ENCODE data around the gene EFEMP1. TPM values are rescaled to one million over a fixed set of nuclear protein-coding genes. Genes with fewer than 3 reads are reported as not detected.

EFEMP1 gene
- total and polyA plus RNA-seq, 9 of the 15 experiments (the other 6 are each of a cell fraction or from before 2014, with no cell fraction given) = 0.05 to 6.2 (median 0.22) TPM

- Histone ChIP-seq H3K27ac (ENCODE audit: extremely low read depth, low read depth, low read length) (no peak overlapping the region), H3K4me1 (replicated peaks in 1 of 2; ENCODE audit: control insufficient read depth in 2 of 2, insufficient read depth in 2 of 2, low read length in 2 of 2) (peaks cover 0 to 6% of the 10 kb centered on the region in 2 experiments; a peak in 1 of 5 replicates)
- ATAC-seq = no peak
Observed at GRCh38 chr2:55840460-55840859, 83.1 kb downstream of the EFEMP1 start.

More at GRCh38 chr2:55840460-55840859, 83.1 kb downstream of the EFEMP1 start:
- H3K9me3 ChIP-seq (replicated peaks; ENCODE audit: control insufficient read depth, insufficient read depth, low read depth, low read length) = no peaks in the 10 kb centered on the region
- H3K79me2 ChIP-seq (ENCODE audit: control insufficient read depth, insufficient read depth, low read length) = no peaks in the 10 kb centered on the region
- no peaks in the 10 kb centered on the region for H4K20me1 ChIP-seq (replicated peaks; ENCODE audit: control insufficient read depth, insufficient read depth, low read length)
- intact Hi-C loops (cut with micrococcal nuclease) = no loop called here
- no peaks in the 10 kb centered on the region for H3K36me3 ChIP-seq (ENCODE audit: control insufficient read depth, insufficient read depth, low read length)
- POLR2A ChIA-PET = interaction anchor here (1.6 kb wide), 1 partner anchor 8 kb away, joined by 5 read pairs; no protein-coding TSS in a partner anchor
- H2AFZ ChIP-seq (ENCODE audit: low read depth, low read length) = no peak overlapping the region
- no TSS peak for BruUV-seq (replicated peaks)
- FAIRE-seq = no peak
- in situ Hi-C loops (cut with MboI) = no loop called here
- TF ChIP-seq TOE1 (IDR thresholded peaks at IDR 0.05; ENCODE audit: borderline replicate concordance) (no peak), TOE1 (CRISPR knock-in tag; IDR thresholded peaks at IDR 0.05; ENCODE audit: borderline replicate concordance, low read depth) (no peak), ZNF695 (CRISPR knock-in tag; IDR thresholded peaks at IDR 0.05) (no peak), SMARCB1 (IDR thresholded peaks at IDR 0.05; ENCODE audit: insufficient read length, low read depth) (no peak), SRF (CRISPR knock-in tag; IDR thresholded peaks at IDR 0.05) (no peak), ZFP36 (IDR thresholded peaks at IDR 0.05; ENCODE audit: low read depth, low read length, partially characterized antibody) (no peak), KDM1A (IDR thresholded peaks at IDR 0.05) (no peak), HDAC6 (IDR thresholded peaks at IDR 0.05; ENCODE audit: low read depth, low read length) (no peak), ZNF324 (CRISPR knock-in tag; IDR thresholded peaks at IDR 0.05) (no peak), ZBTB34 (CRISPR knock-in tag; IDR thresholded peaks at IDR 0.05) (no peak), NCOR1 (IDR thresholded peaks at IDR 0.05) (no peak), SMARCE1 (IDR thresholded peaks at IDR 0.05) (no peak), ZNF133 (CRISPR knock-in tag; IDR thresholded peaks at IDR 0.05) (no peak), ZNF217 (CRISPR knock-in tag; IDR thresholded peaks at IDR 0.05) (no peak), IFI16 (CRISPR knock-in tag; IDR thresholded peaks at IDR 0.05) (no peak), NR2C1 (IDR thresholded peaks at IDR 0.05) (no peak), NR2C1 (tag; IDR thresholded peaks at IDR 0.05) (no peak), MXD1 (CRISPR knock-in tag; IDR thresholded peaks at IDR 0.05; ENCODE audit: borderline replicate concordance, poor library complexity, severe bottlenecking) (no peak), GATAD2B (IDR thresholded peaks at IDR 0.05; ENCODE audit: borderline replicate concordance) (no peak)
- TF ChIP-seq, protein P1, sequence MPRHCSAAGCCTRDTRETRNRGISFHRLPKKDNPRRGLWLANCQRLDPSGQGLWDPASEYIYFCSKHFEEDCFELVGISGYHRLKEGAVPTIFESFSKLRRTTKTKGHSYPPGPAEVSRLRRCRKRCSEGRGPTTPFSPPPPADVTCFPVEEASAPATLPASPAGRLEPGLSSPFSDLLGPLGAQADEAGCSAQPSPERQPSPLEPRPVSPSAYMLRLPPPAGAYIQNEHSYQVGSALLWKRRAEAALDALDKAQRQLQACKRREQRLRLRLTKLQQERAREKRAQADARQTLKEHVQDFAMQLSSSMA (CRISPR knock-in tag; IDR thresholded peaks at IDR 0.05) = no peak
- no peaks in the 10 kb centered on the region for H3K27me3 ChIP-seq (ENCODE audit: control insufficient read depth in 2 of 2, insufficient read depth in 2 of 2, low read length in 2 of 2)
- H3K9me1 ChIP-seq (ENCODE audit: control insufficient read depth, insufficient read depth, low read length) = no peaks in the 10 kb centered on the region
- H3K4me3 ChIP-seq = no peak overlapping the region
- CTCF ChIA-PET (ENCODE audit: low intra/inter-chr PET ratio) = no interaction called here
- 0% methylated on average over 1 of the region's 1 CpG for WGBS (ENCODE audit: insufficient coverage, low coverage, missing lambda C conversion rate)
- DNase-seq (ENCODE audit: extremely low read depth in 1 of 4, low spot score in 3 of 4) = no peak
- H3K9ac ChIP-seq (ENCODE audit: insufficient read depth in 1 of 2, low read depth in 2 of 2, low read length in 2 of 2) = no peak overlapping the region
- H3K4me2 ChIP-seq (ENCODE audit: insufficient read depth, low read length) = no peak overlapping the region

All from K562 (cell line).